ENCODE data around the gene ZEB2.

- TF ChIP-seq CTCF (IDR thresholded peaks at IDR 0.05), result no peak
- TF ChIP-seq EZH2 (IDR thresholded peaks at IDR 0.05), result no peak
Observed at GRCh38 chr2:144426981-144427479, 92.9 kb downstream of the ZEB2 start.
